ENCODE data around the gene LEFTY2. TPM values are rescaled to one million over a fixed set of nuclear protein-coding genes. Genes with fewer than 3 reads are reported as not detected.
A peak's percentile ranks its signal among the peaks of the same experiment; 100 is the strongest.
"Not testable (repeated sequence)": the region's sequence is repeated elsewhere in the genome, so short reads cannot be mapped to it uniquely, and the experiment has no call there.

LEFTY2 gene
- total and polyA plus RNA-seq, 3 donors from 2014 or later = 4.2 to 10.0 (median 4.7) TPM

DNA sequence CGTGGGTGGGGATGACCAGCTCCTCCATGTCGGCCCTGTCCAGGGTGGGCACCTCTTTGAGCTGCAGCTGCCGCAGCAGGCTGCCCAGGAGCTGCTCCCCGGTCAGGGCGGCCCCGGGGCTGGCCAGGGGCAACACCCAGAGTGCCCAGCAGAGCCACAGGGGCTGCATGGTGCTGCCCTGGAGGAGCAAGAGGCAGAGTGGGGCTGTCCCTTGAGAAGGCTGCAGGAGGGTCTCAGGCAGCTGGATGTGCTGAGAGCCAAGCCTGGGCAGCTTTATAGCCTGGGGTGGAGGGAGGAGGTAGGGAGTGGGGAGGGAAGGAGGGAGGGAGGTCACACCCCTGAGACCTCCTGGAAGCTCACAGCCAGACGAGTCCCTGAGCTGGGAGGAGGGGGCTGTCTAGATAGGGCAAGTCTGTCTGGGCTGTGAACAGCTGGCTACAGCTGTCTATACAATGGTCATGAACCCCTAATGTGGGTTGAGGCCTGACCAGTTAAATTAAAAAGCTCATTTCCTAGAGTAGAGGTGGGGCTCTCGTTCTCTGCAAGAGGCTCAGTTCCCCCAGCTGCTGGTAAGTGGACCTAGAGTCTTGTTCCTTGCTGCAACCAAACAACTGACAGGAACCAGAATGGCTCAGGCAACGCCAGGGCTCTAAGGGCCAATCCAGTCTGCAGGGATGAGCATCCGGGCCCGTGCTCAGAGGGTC, 52.0 kb downstream of the LEFTY2 start, which contains the start of gene LEFTY1:
Gene LEFTY1, minus strand, starts transcription at position 249 of the 704 bp plus-strand sequence. Its CDS starts 80 bp downstream, at position 169.
- intact Hi-C loops (cut with DNase I; ENCODE audit: low total_unique reads) = no loop called here
- Histone ChIP-seq H3K27ac (no peak within 1 kb of the TSS), H3K9me3 (no peaks in the 10 kb centered on the region), H3K27me3 (no peaks in the 10 kb centered on the region), H3K36me3 (ENCODE audit: low read depth, missing control alignments) (no peaks in the 10 kb centered on the region), H3K4me1 (no peaks in the 10 kb centered on the region), H3K4me3 (no peak within 1 kb of the TSS)
- no peak for TF ChIP-seq POLR2A (IDR thresholded peaks at IDR 0.05)
- TF ChIP-seq, protein P1, sequence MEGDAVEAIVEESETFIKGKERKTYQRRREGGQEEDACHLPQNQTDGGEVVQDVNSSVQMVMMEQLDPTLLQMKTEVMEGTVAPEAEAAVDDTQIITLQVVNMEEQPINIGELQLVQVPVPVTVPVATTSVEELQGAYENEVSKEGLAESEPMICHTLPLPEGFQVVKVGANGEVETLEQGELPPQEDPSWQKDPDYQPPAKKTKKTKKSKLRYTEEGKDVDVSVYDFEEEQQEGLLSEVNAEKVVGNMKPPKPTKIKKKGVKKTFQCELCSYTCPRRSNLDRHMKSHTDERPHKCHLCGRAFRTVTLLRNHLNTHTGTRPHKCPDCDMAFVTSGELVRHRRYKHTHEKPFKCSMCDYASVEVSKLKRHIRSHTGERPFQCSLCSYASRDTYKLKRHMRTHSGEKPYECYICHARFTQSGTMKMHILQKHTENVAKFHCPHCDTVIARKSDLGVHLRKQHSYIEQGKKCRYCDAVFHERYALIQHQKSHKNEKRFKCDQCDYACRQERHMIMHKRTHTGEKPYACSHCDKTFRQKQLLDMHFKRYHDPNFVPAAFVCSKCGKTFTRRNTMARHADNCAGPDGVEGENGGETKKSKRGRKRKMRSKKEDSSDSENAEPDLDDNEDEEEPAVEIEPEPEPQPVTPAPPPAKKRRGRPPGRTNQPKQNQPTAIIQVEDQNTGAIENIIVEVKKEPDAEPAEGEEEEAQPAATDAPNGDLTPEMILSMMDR (IDR thresholded peaks at IDR 0.05) = no peak
- 44 to 68% methylated on average over 2 to 9 of the region's 11 CpGs for WGBS, 2 donors
- DNase-seq = no peak

DNA sequence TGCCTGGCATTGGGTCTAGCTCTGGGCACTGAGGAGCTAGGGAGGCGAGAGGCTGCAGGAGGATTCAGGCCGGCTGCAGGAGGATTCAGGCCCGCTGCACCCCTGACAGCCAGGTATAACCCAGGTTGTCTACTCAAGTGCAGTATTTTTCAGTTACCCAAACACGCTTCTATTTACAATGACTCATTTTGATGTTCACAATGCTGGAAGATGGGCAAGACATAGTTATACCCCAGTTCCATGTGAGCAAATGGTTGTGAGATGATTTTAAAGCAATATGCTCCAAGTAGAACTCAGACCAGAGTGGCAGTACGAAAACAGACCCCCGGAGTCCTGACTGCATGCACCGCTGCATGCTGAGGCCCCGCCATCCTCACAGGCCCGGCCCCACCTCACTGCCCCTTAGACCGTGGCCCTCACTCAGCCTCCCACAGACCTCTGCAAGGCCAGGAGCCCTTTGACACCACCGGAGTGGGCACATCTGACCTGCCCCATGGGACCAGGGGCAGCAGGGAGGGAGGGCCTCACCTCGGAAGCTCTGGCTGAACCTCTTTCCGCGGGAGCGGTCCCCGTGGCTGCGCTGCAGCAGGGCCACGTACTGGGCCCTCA, 52.6 kb downstream of the LEFTY2 start:
- 73 to 83% methylated on average over 4 to 17 of the region's 18 CpGs for WGBS, 2 donors
- intact Hi-C loops (cut with DNase I; ENCODE audit: low total_unique reads) = no loop called here
- Histone ChIP-seq H3K9me3 (no peaks in the 10 kb centered on the region), H3K4me3 (no peak overlapping the region), H3K36me3 (ENCODE audit: low read depth, missing control alignments) (no peaks in the 10 kb centered on the region), H3K4me1 (peaks cover under 1% of the 10 kb centered on the region), H3K27me3 (no peaks in the 10 kb centered on the region), H3K27ac (no peak overlapping the region)
- DNase-seq = no peak
- TF ChIP-seq POLR2A (IDR thresholded peaks at IDR 0.05) = no peak
- TF ChIP-seq, protein P1 (IDR thresholded peaks at IDR 0.05) = no peak

DNA sequence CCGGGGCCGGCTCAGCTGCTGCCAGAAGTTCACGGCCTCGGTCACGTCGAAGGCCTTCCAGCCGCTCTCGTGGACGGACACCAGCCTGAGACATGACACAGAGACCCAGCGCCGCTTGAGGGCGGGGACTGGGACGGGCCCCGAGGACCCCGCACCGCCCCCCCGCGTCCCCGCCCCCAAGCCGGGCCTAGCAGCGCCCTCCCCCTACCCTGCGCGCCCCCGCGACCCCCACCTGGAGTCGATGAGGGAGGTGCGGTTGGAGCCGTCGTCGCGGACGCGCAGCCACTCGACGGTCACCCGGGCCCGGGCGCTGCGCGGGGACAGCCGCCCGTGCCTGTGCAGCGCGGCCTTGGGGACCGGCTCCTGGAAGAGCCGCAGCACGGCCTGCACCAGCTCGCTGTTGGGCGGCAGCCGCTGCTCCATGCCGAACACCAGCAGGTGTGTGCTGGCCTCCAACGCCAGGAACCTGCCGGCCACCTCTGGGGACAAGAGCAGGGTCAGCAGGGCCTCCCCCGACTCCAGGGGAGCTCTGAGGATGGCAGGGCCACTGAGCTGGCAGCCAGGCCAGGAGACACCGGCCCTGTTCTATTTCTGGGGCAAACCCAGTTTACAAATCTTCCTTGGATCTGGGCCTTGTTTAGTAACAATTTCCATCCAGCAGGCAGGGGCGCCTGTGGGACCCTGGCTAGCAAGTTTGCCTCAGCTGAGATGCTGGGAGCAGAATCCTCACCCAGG, 53.3 kb downstream of the LEFTY2 start:
- peak overlapping the region in 1 of 2 donors; percentile 18 for H3K4me3 ChIP-seq
- H3K9me3 ChIP-seq; H3K27ac ChIP-seq; H3K36me3 ChIP-seq (ENCODE audit: low read depth, missing control alignments); H3K4me1 ChIP-seq; intact Hi-C loops (cut with DNase I; ENCODE audit: low total_unique reads); DNase-seq; H3K27me3 ChIP-seq: not testable (repeated sequence)
- 52% methylated on average over 21 of the region's 56 CpGs; no CpG with 5 or more reads in 1 of the 2 donors for WGBS, 2 donors

DNA sequence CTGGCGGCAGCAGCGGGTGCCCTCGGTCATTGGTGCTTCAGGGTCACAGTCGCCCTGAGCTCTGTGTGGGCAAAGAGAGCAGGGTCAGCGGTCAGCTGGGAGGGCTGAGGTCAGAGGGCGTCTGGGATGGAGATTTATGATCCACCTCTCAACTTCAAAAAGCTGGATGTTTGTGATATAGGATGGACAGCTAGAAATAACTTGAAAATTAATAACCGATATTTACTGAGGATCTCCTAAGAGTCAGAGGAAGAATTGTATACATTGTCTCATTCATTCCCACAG, 54.0 kb downstream of the LEFTY2 start:
- no peak overlapping the region for H3K4me3 ChIP-seq
- intact Hi-C loops (cut with DNase I; ENCODE audit: low total_unique reads) = no loop called here
- 79 to 88% methylated on average over 4 to 7 of the region's 7 CpGs for WGBS, 2 donors

More for the DNA sequence above, 54.0 kb downstream of the LEFTY2 start:
- Histone ChIP-seq H3K9me3 (no peaks in the 10 kb centered on the region), H3K27ac (no peak overlapping the region), H3K36me3 (ENCODE audit: low read depth, missing control alignments) (no peaks in the 10 kb centered on the region), H3K4me1 (peaks cover 4% of the 10 kb centered on the region), H3K27me3 (no peaks in the 10 kb centered on the region)
- TF ChIP-seq POLR2A (IDR thresholded peaks at IDR 0.05) = no peak
- TF ChIP-seq, protein P1 (IDR thresholded peaks at IDR 0.05) = no peak
- no peak for DNase-seq

Small RNA genes within 50 kb of the gene (microRNA-seq; reads per million reads assigned to microRNA genes)
- 0 reads per million in 2 donors for gene MIR6741 (ENCODE audit: borderline number of aligned reads in 2 of 2, borderline replicate concordance in 1 of 2)

Small RNA genes within 50 kb of the gene (small RNA-seq; reads per million reads assigned to genes)
- gene AL117348.1 (0 reads per million in 2 donors), gene NDUFA3P3 (0 reads per million in 2 donors)

Other genes with a start within 250 kb of the LEFTY2 start
- gene SRP9, start 163.4 kb downstream of the LEFTY2 start, total RNA-seq = 100 to 1,000 TPM; 134 to 159 TPM
- gene SRP9, start 163.4 kb downstream of the LEFTY2 start, polyA plus RNA-seq (ENCODE audit: insufficient read depth, low read depth, low replicate concordance) = 249 TPM
- 100 to 1,000 TPM; 145 to 173 TPM for gene EPHX1, start 131.1 kb downstream of the LEFTY2 start, total RNA-seq
- 161 TPM for gene EPHX1, start 131.1 kb downstream of the LEFTY2 start, polyA plus RNA-seq (ENCODE audit: insufficient read depth, low read depth, low replicate concordance)
- 10 to 100 TPM; 46.9 to 51.7 TPM for gene TMEM63A, start 58.8 kb downstream of the LEFTY2 start, total RNA-seq
- 13.6 TPM for gene TMEM63A, start 58.8 kb downstream of the LEFTY2 start, polyA plus RNA-seq (ENCODE audit: insufficient read depth, low read depth, low replicate concordance)
- under 1 TPM; 0.63 to 0.87 TPM for gene LEFTY1, start 52.1 kb downstream of the LEFTY2 start, total RNA-seq
- 0.90 TPM for gene LEFTY1, start 52.1 kb downstream of the LEFTY2 start, polyA plus RNA-seq (ENCODE audit: insufficient read depth, low read depth, low replicate concordance)
- 10 to 100 TPM; 60.7 to 64.2 TPM for gene PYCR2, start 17.0 kb downstream of the LEFTY2 start, total RNA-seq
- 85.3 TPM for gene PYCR2, start 17.0 kb downstream of the LEFTY2 start, polyA plus RNA-seq (ENCODE audit: insufficient read depth, low read depth, low replicate concordance)
- 10 to 100 TPM; 22.4 to 23.9 TPM for gene SDE2, start 58.1 kb upstream of the LEFTY2 start, total RNA-seq
- gene SDE2, start 58.1 kb upstream of the LEFTY2 start, polyA plus RNA-seq (ENCODE audit: insufficient read depth, low read depth, low replicate concordance) = 17.9 TPM
- 100 to 1,000 TPM; 272 to 367 TPM for gene H3-3A, start 121.5 kb upstream of the LEFTY2 start, total RNA-seq
- gene H3-3A, start 121.5 kb upstream of the LEFTY2 start, polyA plus RNA-seq (ENCODE audit: insufficient read depth, low read depth, low replicate concordance) = 439 TPM
- gene ACBD3, start 245.5 kb upstream of the LEFTY2 start, total RNA-seq = 10 to 100 TPM; 50.6 to 57.9 TPM
- gene ACBD3, start 245.5 kb upstream of the LEFTY2 start, polyA plus RNA-seq (ENCODE audit: insufficient read depth, low read depth, low replicate concordance) = 32.9 TPM

Measured in testis (tissue), 3 donors.